ENCODE measurements around the gene ELMO1. TPM values are rescaled to one million over a fixed set of nuclear protein-coding genes. Genes with fewer than 3 reads are reported as not detected.

Gene ELMO1
- total and polyA plus RNA-seq, 2 donors from 2014 or later, result 6.0 to 35.4 TPM

- FAIRE-seq (no peak), DNase-seq (no peak)
- Histone ChIP-seq H3K4me3 (ENCODE audit: low read length in 3 of 3) (no peak overlapping the region), H3K9ac (ENCODE audit: low read length in 3 of 3) (no peak overlapping the region), H3K27me3 (ENCODE audit: control insufficient read depth, insufficient read depth, low read length) (no peaks in the 10 kb centered on the region), H3K9me3 (ENCODE audit: control insufficient read depth in 2 of 3, insufficient read depth in 1 of 3, low read length in 3 of 3) (no peaks in the 10 kb centered on the region), H3K36me3 (ENCODE audit: control insufficient read depth in 2 of 3, insufficient read depth in 3 of 3, low read length in 3 of 3) (no peaks in the 10 kb centered on the region), H3K27ac (ENCODE audit: low read depth in 2 of 2, low read length in 2 of 2) (no peak overlapping the region), H3K4me1 (ENCODE audit: control insufficient read depth in 2 of 3, insufficient read depth in 2 of 3, low read depth in 1 of 3, low read length in 3 of 3) (peaks cover 0 to 3% (median 0%) of the 10 kb centered on the region in 3 donors)
- intact Hi-C loops (cut with DNase I), result no loop called here
- TF ChIP-seq, protein P1, sequence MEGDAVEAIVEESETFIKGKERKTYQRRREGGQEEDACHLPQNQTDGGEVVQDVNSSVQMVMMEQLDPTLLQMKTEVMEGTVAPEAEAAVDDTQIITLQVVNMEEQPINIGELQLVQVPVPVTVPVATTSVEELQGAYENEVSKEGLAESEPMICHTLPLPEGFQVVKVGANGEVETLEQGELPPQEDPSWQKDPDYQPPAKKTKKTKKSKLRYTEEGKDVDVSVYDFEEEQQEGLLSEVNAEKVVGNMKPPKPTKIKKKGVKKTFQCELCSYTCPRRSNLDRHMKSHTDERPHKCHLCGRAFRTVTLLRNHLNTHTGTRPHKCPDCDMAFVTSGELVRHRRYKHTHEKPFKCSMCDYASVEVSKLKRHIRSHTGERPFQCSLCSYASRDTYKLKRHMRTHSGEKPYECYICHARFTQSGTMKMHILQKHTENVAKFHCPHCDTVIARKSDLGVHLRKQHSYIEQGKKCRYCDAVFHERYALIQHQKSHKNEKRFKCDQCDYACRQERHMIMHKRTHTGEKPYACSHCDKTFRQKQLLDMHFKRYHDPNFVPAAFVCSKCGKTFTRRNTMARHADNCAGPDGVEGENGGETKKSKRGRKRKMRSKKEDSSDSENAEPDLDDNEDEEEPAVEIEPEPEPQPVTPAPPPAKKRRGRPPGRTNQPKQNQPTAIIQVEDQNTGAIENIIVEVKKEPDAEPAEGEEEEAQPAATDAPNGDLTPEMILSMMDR (IDR thresholded peaks at IDR 0.05; ENCODE audit: borderline replicate concordance, extremely low read depth, insufficient read depth), result no peak
Observed at GRCh38 chr7:37476881-37477450, 28.3 kb upstream of the ELMO1 start.

DNA sequence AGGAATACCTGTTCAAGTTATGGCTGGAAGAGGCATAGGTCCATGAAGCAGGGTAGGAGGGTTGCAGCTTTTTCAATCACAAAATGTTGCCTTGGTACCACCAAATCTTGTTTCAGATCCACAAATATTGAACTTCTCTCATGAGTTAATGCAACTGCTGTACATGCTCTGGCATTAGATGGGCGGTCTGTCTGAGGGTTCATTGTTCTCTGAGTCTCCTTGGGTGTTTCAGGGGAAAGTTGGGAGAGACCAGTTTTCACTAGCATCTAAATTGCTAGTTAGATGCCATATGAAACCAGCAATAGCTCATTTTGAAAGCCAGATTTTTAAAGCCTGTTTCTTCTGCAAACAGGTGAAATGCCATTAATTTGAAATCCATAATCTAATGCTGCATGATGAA, 27.8 kb upstream of the ELMO1 start:
- TF ChIP-seq, protein P1 (IDR thresholded peaks at IDR 0.05; ENCODE audit: borderline replicate concordance, extremely low read depth, insufficient read depth), result no peak
- Histone ChIP-seq H3K9me3 (ENCODE audit: control insufficient read depth in 2 of 3, insufficient read depth in 1 of 3, low read length in 3 of 3) (no peaks in the 10 kb centered on the region), H3K9ac (ENCODE audit: low read length in 3 of 3) (no peak overlapping the region), H3K4me1 (ENCODE audit: control insufficient read depth in 2 of 3, insufficient read depth in 2 of 3, low read depth in 1 of 3, low read length in 3 of 3) (peaks cover 0 to 3% (median 0%) of the 10 kb centered on the region in 3 donors), H3K4me3 (ENCODE audit: low read length in 3 of 3) (no peak overlapping the region), H3K27me3 (ENCODE audit: control insufficient read depth, insufficient read depth, low read length) (no peaks in the 10 kb centered on the region), H3K27ac (ENCODE audit: low read depth in 2 of 2, low read length in 2 of 2) (no peak overlapping the region), H3K36me3 (ENCODE audit: control insufficient read depth in 2 of 3, insufficient read depth in 3 of 3, low read length in 3 of 3) (no peaks in the 10 kb centered on the region)
- intact Hi-C loops (cut with DNase I), result no loop called here
- DNase-seq (no peak), FAIRE-seq (no peak)

DNA sequence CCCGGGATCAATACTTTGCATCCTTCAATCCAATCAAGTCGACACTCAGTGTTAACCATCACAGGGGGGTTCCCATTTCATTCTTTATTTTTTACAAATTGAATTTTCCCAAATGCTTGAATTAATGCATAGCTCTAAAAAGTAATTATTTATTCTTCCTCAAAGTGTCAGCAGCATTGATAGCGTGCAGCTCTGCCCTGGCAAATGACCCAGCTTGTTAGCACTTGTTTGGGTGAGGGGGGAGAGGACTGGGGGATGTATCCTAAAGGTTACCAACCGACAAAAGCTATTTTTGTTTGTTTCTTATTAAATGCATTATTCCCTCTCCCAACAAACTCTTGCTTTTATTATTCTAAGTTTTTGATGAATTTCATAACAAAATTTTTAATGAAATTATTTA, 27.0 kb upstream of the ELMO1 start:
- no peak overlapping the region for H3K27ac ChIP-seq (ENCODE audit: low read depth in 2 of 2, low read length in 2 of 2)
- DNase-seq (no peak), FAIRE-seq (no peak)
- H3K36me3 ChIP-seq (ENCODE audit: control insufficient read depth in 2 of 3, insufficient read depth in 3 of 3, low read length in 3 of 3), result no peaks in the 10 kb centered on the region
- TF ChIP-seq, protein P1 (IDR thresholded peaks at IDR 0.05; ENCODE audit: borderline replicate concordance, extremely low read depth, insufficient read depth), result no peak
- H3K4me3 ChIP-seq (ENCODE audit: low read length in 3 of 3), result no peak overlapping the region
- H3K4me1 ChIP-seq (ENCODE audit: control insufficient read depth in 2 of 3, insufficient read depth in 2 of 3, low read depth in 1 of 3, low read length in 3 of 3), result peaks cover 0 to 3% (median 0%) of the 10 kb centered on the region in 3 donors
- intact Hi-C loops (cut with DNase I), result no loop called here
- H3K9me3 ChIP-seq (ENCODE audit: control insufficient read depth in 2 of 3, insufficient read depth in 1 of 3, low read length in 3 of 3), result no peaks in the 10 kb centered on the region
- H3K27me3 ChIP-seq (ENCODE audit: control insufficient read depth, insufficient read depth, low read length), result no peaks in the 10 kb centered on the region
- H3K9ac ChIP-seq (ENCODE audit: low read length in 3 of 3), result no peak overlapping the region

- DNase-seq (no peak), FAIRE-seq (no peak)
- Histone ChIP-seq H3K27me3 (ENCODE audit: control insufficient read depth, insufficient read depth, low read length) (no peaks in the 10 kb centered on the region), H3K4me1 (ENCODE audit: control insufficient read depth in 2 of 3, insufficient read depth in 2 of 3, low read depth in 1 of 3, low read length in 3 of 3) (no peaks in the 10 kb centered on the region), H3K9me3 (ENCODE audit: control insufficient read depth in 2 of 3, insufficient read depth in 1 of 3, low read length in 3 of 3) (no peaks in the 10 kb centered on the region), H3K9ac (ENCODE audit: low read length in 3 of 3) (no peak overlapping the region), H3K36me3 (ENCODE audit: control insufficient read depth in 2 of 3, insufficient read depth in 3 of 3, low read length in 3 of 3) (no peaks in the 10 kb centered on the region), H3K27ac (ENCODE audit: low read depth in 2 of 2, low read length in 2 of 2) (no peak overlapping the region), H3K4me3 (ENCODE audit: low read length in 3 of 3) (no peak overlapping the region)
- TF ChIP-seq, protein P1 (IDR thresholded peaks at IDR 0.05; ENCODE audit: borderline replicate concordance, extremely low read depth, insufficient read depth), result no peak
- intact Hi-C loops (cut with DNase I), result no loop called here
Observed at GRCh38 chr7:37471619-37472018, 23.0 kb upstream of the ELMO1 start.

All from kidney (tissue), 14 donors.